ENCODE measurements around the gene AVL9. TPM values are rescaled to one million over a fixed set of nuclear protein-coding genes. Genes with fewer than 3 reads are reported as not detected.

Gene AVL9
- total and polyA plus RNA-seq, 2 experiments from 2014 or later: 13.1 to 33.8 TPM

DNA sequence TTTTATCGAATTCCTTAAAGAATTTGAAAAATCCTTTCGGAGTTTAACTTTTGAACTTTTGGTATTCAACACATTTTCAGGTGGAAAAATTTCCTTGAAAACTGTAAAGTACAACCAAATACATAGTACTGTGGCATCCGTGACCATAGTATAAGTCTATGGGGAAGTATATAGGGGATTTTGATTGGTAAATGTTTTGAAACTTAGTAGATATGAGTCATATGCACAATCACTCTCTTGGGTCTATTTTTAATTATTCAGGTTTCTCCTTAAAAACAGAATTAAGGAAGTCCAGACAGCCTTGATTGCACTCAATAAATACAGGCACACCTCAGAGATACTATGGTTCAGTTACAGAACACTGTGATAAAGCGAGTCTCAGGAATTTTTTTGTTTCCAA lies 64.2 kb downstream of the AVL9 start (continued):
- no peak for TF ChIP-seq ZNF462 (CRISPR knock-in tag; IDR thresholded peaks at IDR 0.05)
- TF ChIP-seq ZNF331 (CRISPR knock-in tag; IDR thresholded peaks at IDR 0.05; ENCODE audit: low read depth): no peak
- no peak for TF ChIP-seq EZH2 (IDR thresholded peaks at IDR 0.05; ENCODE audit: low read depth, unreplicated experiment)
- TF ChIP-seq CREB1 (CRISPR knock-in tag; IDR thresholded peaks at IDR 0.05; ENCODE audit: low read depth): no peak
- no peak for TF ChIP-seq ETS1 (IDR thresholded peaks at IDR 0.05)
- TF ChIP-seq ZNF114 (CRISPR knock-in tag; IDR thresholded peaks at IDR 0.05): no peak

- H3F3A ChIP-seq (replicated peaks; ENCODE audit: low read depth): no peaks in the 10 kb centered on the region
- H3K36me3 Mint-ChIP-seq (ENCODE audit: low read depth): peaks cover 38% of the 10 kb centered on the region
- no peaks in the 10 kb centered on the region for H3K9me2 ChIP-seq (ENCODE audit: insufficient read depth)
- no peaks in the 10 kb centered on the region for H3K27me3 Mint-ChIP-seq (ENCODE audit: insufficient read depth, low read depth, poor library complexity)
- H3K79me2 ChIP-seq (replicated peaks; ENCODE audit: insufficient read depth): no peaks in the 10 kb centered on the region
- H3K36me3 ChIP-seq (ENCODE audit: insufficient read depth): peaks cover 19% of the 10 kb centered on the region
- no peak for DNase-seq (ENCODE audit: low spot score)
- no peak overlapping the region for H2AFZ ChIP-seq
- H3K4me2 ChIP-seq: no peak overlapping the region
- H3K4me3 Mint-ChIP-seq: no peak overlapping the region
- H3K9me3 Mint-ChIP-seq: no peaks in the 10 kb centered on the region
- no peak overlapping the region for H3K27ac ChIP-seq (ENCODE audit: low read depth)
- no peak for ATAC-seq
- H3K4me3 ChIP-seq: no peak overlapping the region
- H3K27ac Mint-ChIP-seq: no peak overlapping the region
- H4K20me1 ChIP-seq (replicated peaks; ENCODE audit: insufficient read depth): no peaks in the 10 kb centered on the region
- H3K27me3 ChIP-seq (ENCODE audit: insufficient read depth): no peaks in the 10 kb centered on the region
- H3K4me1 Mint-ChIP-seq: peaks cover 7% of the 10 kb centered on the region; the same call in 2 of the 3 replicates
- H3K4me1 ChIP-seq (ENCODE audit: insufficient read depth): no peaks in the 10 kb centered on the region; the same call in 1 of the 2 replicates
- no peak for TF ChIP-seq JUNB (IDR thresholded peaks at IDR 0.05; ENCODE audit: unreplicated experiment)
- no peak for TF ChIP-seq NANOG (IDR thresholded peaks at IDR 0.05; ENCODE audit: borderline replicate concordance)
- no peak for TF ChIP-seq ZNF462 (CRISPR knock-in tag; IDR thresholded peaks at IDR 0.05)
- no peak for TF ChIP-seq EZH2 (IDR thresholded peaks at IDR 0.05; ENCODE audit: low read depth, unreplicated experiment)
Observed at GRCh38 chr7:32560075-32560474, 64.8 kb downstream of the AVL9 start.
